Subcutaneous adipose tissue (tissue), 4 donors: ENCODE measurements around the gene NR1H3. TPM values are rescaled to one million over a fixed set of nuclear protein-coding genes. Genes with fewer than 3 reads are reported as not detected.

ENCODE experiments used
- total RNA-seq, 4 donors: library from RNA; depleted of rRNA; stranded (reverse); fragments of >200 nt; gene quantifications; one replicate each; pipeline ENCODE4 v1.1.0, GENCODE V29; 2016
- TF ChIP-seq, protein P1 (sequence below): fragments of 450-650 bp; IDR thresholded peaks from one replicate; pipeline ENCODE4 v1.5.1; 2016; ENCODE audit warnings: low read depth, mild to moderate bottlenecking, control low read depth, antibody characterized with exemption, moderate library complexity

Gene NR1H3
- total RNA-seq, result 100 to 1,000 TPM in 2 of 4 donors, 10 to 100 TPM in 2; 51.5 to 273 (median 139) TPM

DNA sequence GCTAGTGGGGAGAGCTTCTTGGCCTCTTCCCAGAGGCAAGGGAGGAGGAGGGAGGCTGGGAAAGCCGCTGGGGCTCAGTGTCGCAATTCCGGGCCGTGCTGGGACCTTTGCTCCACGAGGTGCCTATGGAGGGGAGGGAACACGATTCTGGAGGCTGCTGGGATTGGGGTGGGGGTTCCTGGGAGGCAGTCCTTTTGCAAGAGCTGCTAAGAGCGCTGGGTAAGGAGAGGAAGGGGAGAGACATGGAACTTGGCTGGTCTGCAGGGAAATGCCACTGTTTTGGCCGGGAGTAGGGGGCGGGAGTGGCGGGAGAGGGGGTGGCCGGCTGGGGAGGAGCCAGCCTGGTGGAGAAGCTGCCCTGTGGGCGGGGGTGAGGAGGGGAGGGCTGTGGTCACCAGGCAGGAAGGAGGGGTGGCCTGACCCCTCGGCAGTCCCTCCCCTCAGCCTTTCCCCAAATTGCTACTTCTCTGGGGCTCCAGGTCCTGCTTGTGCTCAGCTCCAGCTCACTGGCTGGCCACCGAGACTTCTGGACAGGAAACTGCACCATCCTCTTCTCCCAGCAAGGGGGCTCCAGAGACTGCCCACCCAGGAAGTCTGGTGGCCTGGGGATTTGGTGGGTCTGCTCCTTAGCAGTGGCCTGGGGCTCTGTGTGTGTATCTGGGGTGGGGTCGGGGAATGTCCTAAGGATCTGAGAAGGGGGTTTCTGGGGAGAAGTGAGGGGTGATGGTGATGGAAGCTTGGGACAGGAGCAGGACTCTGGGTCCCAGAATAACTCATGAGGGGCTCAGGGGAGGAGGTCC is at the start of gene NR1H3:
Gene NR1H3 (plus strand): TSS at position 480 of the 800 bp plus-strand sequence. CDS start 1,221 bp downstream, outside the sequence.
- TF ChIP-seq, protein P1, sequence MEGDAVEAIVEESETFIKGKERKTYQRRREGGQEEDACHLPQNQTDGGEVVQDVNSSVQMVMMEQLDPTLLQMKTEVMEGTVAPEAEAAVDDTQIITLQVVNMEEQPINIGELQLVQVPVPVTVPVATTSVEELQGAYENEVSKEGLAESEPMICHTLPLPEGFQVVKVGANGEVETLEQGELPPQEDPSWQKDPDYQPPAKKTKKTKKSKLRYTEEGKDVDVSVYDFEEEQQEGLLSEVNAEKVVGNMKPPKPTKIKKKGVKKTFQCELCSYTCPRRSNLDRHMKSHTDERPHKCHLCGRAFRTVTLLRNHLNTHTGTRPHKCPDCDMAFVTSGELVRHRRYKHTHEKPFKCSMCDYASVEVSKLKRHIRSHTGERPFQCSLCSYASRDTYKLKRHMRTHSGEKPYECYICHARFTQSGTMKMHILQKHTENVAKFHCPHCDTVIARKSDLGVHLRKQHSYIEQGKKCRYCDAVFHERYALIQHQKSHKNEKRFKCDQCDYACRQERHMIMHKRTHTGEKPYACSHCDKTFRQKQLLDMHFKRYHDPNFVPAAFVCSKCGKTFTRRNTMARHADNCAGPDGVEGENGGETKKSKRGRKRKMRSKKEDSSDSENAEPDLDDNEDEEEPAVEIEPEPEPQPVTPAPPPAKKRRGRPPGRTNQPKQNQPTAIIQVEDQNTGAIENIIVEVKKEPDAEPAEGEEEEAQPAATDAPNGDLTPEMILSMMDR, result no peak

DNA sequence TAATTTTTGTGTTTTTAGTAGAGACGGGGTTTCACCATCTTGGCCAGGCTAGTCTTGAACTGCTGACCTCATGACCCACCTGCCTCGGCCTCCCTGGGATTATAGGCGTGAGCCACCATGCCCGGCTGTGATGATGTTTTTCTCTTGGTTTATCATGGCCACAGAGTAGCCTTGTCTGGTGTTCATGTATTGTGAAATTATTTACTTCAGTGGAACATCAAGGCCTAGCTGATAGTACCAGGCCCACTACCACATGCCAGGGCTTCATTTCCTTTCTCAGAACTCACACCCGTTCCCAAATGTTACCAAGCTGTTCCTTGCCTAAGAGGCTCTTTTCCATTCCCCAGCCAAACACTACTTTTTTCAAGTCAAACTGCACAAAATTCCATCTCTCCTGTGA is 49.2 kb upstream of the NR1H3 start:
- TF ChIP-seq, protein P1, result no peak

DNA sequence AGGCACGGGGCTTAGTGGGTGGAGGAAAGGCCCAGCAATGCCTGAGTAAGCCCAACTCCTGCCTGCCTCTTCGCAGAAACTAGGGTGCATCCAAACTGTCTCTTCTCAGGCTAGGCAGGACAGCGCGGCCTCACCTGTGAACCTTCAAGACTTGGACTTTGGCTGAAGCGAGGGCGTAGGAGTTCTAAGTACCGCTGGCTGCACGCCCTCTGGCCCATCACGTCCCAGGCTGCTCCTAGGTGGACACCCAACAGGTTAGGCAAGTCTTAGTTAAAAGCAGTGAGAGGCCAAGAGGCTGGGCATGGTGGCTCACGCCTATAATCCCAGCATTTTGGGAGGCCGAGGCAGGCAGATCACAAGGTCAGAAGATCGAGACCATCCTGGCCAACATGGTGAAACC is 44.9 kb upstream of the NR1H3 start:
- TF ChIP-seq, protein P1, result no peak

DNA sequence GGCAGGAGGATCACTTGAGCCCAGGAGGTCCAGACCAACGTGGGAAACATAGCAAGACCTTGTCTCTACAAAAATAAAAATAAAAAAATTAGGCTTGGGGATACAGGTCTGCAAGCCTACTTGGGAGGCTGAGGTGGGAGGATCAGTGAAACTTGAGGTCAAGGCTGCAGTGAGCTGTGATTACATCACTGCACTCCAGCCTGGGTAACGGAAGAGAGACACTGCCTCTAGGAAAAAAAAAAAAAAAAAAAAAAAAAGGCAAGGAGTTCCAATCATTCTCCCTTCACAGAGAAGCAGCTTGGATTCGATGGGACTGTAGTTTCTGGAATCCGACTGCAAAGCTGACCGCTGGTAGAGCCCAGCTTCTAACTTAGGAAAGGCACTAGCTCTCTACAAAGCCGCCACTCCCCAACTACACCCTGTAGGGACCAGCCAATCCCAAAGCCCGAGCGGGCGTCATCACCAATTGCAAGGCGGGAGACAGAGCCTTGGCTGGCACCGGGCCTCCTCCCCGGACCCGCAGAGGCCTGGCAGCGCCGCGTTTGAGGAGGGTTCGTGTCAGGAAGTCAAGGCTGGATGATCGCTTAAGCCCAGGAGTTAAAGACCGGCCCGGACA is 43.7 kb upstream of the NR1H3 start:
- TF ChIP-seq, protein P1, result no peak

DNA sequence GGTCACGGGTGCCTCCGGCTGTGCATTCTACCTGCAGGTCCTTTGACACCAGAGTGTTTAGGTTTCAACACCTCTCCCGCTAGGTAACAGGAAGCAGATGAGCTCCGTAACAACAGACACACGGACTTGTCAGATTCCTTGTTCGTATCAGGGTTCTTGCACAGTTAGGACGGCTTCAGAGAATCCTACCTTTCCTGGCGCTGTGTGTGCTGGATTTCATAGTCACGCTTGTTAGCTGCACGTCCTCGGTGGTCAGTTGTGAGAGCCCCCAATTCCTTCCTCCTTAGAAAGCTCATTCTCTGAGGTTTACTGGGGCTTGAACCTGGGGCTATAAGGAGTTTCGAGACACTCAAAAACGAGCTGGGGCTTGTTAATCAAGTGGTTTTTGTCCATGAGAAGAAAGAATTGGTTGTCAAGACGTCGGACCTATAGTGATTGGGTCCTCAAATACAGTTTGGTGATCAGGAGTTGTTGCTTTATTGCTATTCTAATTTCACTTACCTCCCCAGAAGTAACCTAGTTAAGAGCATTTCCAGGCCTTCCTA is 42.4 kb upstream of the NR1H3 start:
- TF ChIP-seq, protein P1, result no peak

DNA sequence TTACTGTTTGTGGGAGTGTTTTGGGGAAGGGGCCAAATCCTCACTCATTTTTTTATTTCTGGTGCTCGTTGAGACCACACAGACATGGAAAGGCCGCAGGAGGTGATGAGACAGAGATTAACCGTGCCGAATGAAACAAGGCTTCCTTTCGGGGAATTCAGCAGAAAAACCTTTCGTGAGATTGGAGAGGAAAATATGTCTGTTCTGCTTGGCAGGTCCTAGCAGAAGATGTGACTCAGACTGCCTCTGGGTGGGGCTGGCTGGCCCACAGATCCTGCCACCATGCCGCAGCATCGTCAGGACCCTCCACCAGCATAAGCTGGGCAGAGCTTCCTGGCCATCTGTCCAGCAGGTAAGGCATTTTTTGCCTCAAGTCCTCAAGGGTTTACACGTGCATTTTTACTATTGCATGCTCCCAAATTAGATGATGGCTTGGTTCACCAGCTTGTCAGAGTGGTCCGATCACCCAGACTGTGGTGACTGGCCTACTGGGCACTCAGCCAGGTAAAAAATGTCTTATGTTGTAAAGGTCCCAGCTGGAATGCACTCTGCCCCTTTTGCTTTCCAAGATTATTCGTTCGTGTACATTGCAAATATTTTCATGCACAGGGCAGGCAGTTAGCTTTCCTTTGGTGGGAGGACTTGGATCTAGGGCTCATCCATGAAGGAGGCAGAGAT is 41.5 kb upstream of the NR1H3 start:
- TF ChIP-seq, protein P1, result no peak

DNA sequence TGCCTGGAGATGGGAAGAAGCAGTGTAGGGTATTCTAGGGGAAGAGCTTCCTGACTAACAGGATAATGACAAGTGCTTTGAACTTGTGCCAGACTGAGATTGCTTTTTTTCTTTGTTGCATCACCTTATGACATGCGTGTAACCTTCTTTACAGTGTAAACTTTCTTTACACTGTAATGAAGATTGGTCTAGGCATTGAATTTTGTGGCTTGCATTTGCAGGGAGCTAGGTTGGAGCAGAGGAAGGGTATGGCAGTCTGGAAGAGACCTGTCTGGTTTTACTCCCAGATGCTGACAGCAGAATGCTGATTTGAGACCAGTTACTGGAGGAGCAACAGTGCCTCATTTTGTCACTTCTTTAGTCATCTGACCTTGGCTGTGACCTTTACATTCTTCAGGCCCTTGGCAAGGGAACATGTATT is 37.4 kb upstream of the NR1H3 start:
- TF ChIP-seq, protein P1, result no peak
